Adipocyte (in vitro differentiated cells): ENCODE data around the gene RAD51C.
"Not testable (repeated sequence)": the region's sequence is repeated elsewhere in the genome, so short reads cannot be mapped to it uniquely, and the experiment has no call there.

Experiments used
- DNase-seq: peaks from one replicate; pipeline ENCODE4 v3.0.0-alpha.2; 2015; ENCODE audit warnings: low read depth
- H3K27me3 ChIP-seq: replicated peaks from 2 replicates; pipeline ENCODE4 v1.7.0; 2013; ENCODE audit warnings: mild to moderate bottlenecking, low read length, moderate library complexity; ENCODE audit not compliant: control insufficient read depth, insufficient read depth
- H3K36me3 ChIP-seq: 2 replicates; pipeline ENCODE4 v1.7.0; 2013; ENCODE audit warnings: low read length, mild to moderate bottlenecking, moderate library complexity; ENCODE audit not compliant: control insufficient read depth, insufficient read depth, severe bottlenecking
- H3K4me1 ChIP-seq: 2 replicates; pipeline ENCODE4 v1.7.0; 2013; ENCODE audit warnings: mild to moderate bottlenecking, low read length, moderate library complexity; ENCODE audit not compliant: control insufficient read depth, insufficient read depth
- H3K4me3 ChIP-seq: 2 replicates; pipeline ENCODE4 v1.7.0; 2013; ENCODE audit warnings: mild to moderate bottlenecking, low read length, moderate library complexity
- H3K9ac ChIP-seq: 2 replicates; pipeline ENCODE4 v1.7.0; 2013; ENCODE audit warnings: mild to moderate bottlenecking, low read length, moderate library complexity
- H3K9me3 ChIP-seq: 2 replicates; pipeline ENCODE4 v1.7.0; 2013; ENCODE audit warnings: mild to moderate bottlenecking, low read length, moderate library complexity; ENCODE audit not compliant: control insufficient read depth

RAD51C gene

DNA sequence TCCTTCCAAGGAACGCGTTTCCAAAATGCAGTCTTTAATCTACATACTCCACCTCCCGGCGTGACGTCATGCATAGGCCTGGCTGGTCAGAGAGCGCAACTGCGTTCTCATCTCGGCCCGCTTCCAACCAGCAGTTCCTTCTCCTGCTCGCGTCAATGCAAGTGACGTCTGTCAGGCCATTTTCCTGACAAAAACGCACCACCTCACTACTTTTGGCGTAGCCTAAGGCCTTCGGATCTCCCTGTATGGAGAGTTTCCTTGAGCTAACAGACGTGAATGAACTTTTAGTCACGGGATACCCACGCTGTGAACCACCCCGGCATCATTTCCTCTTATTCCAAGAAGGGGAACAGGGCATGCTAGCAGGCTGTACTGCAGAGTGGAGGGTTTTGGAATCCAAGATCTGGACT is 25.5 kb upstream of the RAD51C start:
- no peak overlapping the region for H3K9ac ChIP-seq
- DNase-seq: peak; percentile 75

GRCh38 chr17:58667934-58668597 is 24.3 kb upstream of the RAD51C start:
- H3K4me1 ChIP-seq: no peaks in the 10 kb centered on the region
- no peaks in the 10 kb centered on the region for H3K9me3 ChIP-seq
- no peak overlapping the region for H3K9ac ChIP-seq
- no peaks in the 10 kb centered on the region for H3K27me3 ChIP-seq
- H3K36me3 ChIP-seq: no peaks in the 10 kb centered on the region
- H3K4me3 ChIP-seq: no peak overlapping the region
- DNase-seq: no peak

More for the DNA sequence above, 25.5 kb upstream of the RAD51C start:
- Histone ChIP-seq H3K27me3 (no peaks in the 10 kb centered on the region), H3K4me1 (no peaks in the 10 kb centered on the region), H3K4me3 (no peak overlapping the region), H3K9me3 (no peaks in the 10 kb centered on the region), H3K36me3 (no peaks in the 10 kb centered on the region)

DNA sequence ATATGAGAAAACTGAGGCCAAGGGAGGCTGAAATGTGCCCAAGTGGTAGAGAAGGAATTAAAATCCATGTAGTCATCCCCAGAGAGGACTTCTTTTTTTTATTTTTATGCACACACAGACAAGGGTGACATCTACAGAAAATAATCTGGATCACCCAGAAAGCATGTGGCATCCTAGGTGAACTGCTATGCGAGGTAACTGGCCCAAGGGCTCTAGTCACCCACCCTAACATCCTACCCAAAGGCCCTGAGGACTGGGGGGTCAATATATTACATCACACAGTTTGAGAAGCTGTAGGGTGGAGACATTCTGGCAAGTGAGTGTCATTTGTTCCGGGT is 23.8 kb upstream of the RAD51C start:
- Histone ChIP-seq H3K4me3 (no peak overlapping the region), H3K27me3 (no peaks in the 10 kb centered on the region), H3K9ac (no peak overlapping the region), H3K4me1 (no peaks in the 10 kb centered on the region), H3K9me3 (no peaks in the 10 kb centered on the region), H3K36me3 (no peaks in the 10 kb centered on the region)
- DNase-seq: no peak

- no peak for DNase-seq
- H3K27me3 ChIP-seq: no peaks in the 10 kb centered on the region
- no peaks in the 10 kb centered on the region for H3K9me3 ChIP-seq
- no peaks in the 10 kb centered on the region for H3K4me1 ChIP-seq
- no peak overlapping the region for H3K4me3 ChIP-seq
- H3K36me3 ChIP-seq: no peaks in the 10 kb centered on the region
- H3K9ac ChIP-seq: no peak overlapping the region
These were observed 22.5 kb upstream of the RAD51C start for GRCh38 chr17:58669853-58670252.

DNA sequence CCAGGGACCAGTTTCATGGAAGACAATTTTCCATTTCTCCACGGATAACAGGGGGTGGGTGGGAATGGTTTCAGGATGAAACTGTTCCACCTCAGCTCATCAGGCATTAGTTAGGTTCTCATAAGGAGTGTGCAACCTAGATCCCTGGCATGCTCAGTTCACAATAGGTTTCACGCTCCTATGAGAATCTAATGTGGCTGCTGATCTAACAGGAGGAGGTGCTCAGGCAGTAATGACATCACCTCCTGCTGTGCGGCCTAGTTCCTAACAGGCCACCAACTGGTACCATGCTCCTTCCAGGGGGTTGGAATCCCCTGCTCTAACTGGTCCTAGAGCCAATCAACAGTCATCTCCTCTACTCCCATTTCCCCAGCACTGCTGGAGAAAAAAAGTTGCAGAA is 20.4 kb upstream of the RAD51C start:
- H3K9me3 ChIP-seq: no peaks in the 10 kb centered on the region
- H3K4me3 ChIP-seq: no peak overlapping the region
- H3K27me3 ChIP-seq: no peaks in the 10 kb centered on the region
- peaks cover under 1% of the 10 kb centered on the region for H3K4me1 ChIP-seq
- DNase-seq: no peak
- no peak overlapping the region for H3K9ac ChIP-seq
- H3K36me3 ChIP-seq: no peaks in the 10 kb centered on the region

- no peaks in the 10 kb centered on the region for H3K36me3 ChIP-seq
- DNase-seq: no peak
These were observed 15.1 kb upstream of the RAD51C start for GRCh38 chr17:58677194-58677880.

DNA sequence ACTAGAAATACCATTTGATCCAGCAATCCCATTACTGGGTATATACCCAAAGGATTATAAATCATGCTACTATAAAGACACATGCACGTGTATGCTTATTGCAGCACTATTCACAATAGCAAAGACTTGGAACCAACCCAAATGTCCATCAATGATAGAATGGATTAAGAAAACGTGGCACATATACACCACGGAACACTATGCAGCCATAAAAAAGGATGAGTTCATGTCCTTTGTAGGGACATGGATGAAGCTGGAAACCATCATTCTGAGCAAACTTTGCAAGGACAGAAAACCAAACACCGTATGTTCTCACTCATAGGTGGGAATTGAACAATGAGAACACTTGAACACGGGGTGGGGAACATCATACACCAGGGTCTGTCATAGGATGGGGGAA is 14.1 kb upstream of the RAD51C start:
- not testable (repeated sequence) for H3K27me3 ChIP-seq, H3K4me1 ChIP-seq, H3K36me3 ChIP-seq, H3K9ac ChIP-seq, H3K4me3 ChIP-seq, H3K9me3 ChIP-seq, DNase-seq

More at GRCh38 chr17:58677194-58677880, 15.1 kb upstream of the RAD51C start:
- H3K27me3 ChIP-seq: no peaks in the 10 kb centered on the region
- no peak overlapping the region for H3K4me3 ChIP-seq
- peaks cover 5% of the 10 kb centered on the region for H3K4me1 ChIP-seq
- no peaks in the 10 kb centered on the region for H3K9me3 ChIP-seq
- no peak overlapping the region for H3K9ac ChIP-seq

DNA sequence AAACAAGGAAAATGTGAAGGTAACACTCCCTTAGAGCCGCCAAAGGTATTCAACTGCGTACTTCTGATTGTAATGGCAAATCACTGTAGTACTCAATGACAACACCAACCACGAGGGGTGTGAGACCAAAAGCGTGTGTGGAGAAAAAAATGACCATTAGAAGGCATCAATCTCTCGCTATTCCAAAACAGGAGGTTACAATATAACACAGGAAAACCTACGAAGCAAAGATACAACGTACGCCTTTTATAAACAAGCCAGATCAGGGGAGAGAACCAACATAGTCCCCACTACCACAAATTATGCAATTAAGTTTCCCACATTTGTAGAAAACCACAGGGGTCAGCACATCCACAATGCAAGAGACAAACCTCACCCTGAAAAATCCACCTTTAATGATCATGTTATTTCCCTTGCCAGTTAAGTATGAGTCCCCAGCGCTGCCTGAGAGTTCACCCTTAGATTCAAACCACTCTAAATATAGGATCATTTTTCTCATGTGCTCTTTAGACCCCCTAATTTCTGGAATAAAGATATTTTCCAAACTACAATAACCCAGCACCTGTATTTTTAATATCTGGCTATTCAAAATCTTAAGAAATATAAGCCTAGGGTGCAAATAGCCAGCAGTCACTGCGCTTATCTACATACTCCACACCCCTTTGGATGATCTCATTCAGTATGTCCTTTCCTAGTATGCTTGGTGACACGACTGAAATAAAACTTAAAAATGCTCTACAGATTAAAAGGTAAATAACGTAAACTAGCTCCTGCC is 13.0 kb upstream of the RAD51C start:
- no peaks in the 10 kb centered on the region for H3K9me3 ChIP-seq
- DNase-seq: no peak

GRCh38 chr17:58680038-58680369 is 12.4 kb upstream of the RAD51C start:
- no peak overlapping the region for H3K4me3 ChIP-seq

More for the DNA sequence above, 13.0 kb upstream of the RAD51C start:
- Histone ChIP-seq H3K27me3 (no peaks in the 10 kb centered on the region), H3K4me1 (peaks cover 5% of the 10 kb centered on the region), H3K36me3 (no peaks in the 10 kb centered on the region), H3K4me3 (no peak overlapping the region), H3K9ac (no peak overlapping the region)

GRCh38 chr17:58684003-58684402 is 8.4 kb upstream of the RAD51C start:
- H3K9ac ChIP-seq: no peak overlapping the region
- H3K27me3 ChIP-seq: no peaks in the 10 kb centered on the region
- H3K36me3 ChIP-seq: no peaks in the 10 kb centered on the region
- H3K4me1 ChIP-seq: no peaks in the 10 kb centered on the region
- no peaks in the 10 kb centered on the region for H3K9me3 ChIP-seq
- no peak overlapping the region for H3K4me3 ChIP-seq
- no peak for DNase-seq

More at GRCh38 chr17:58680038-58680369, 12.4 kb upstream of the RAD51C start:
- Histone ChIP-seq H3K9ac (no peak overlapping the region), H3K27me3 (no peaks in the 10 kb centered on the region), H3K4me1 (peaks cover 5% of the 10 kb centered on the region), H3K9me3 (no peaks in the 10 kb centered on the region), H3K36me3 (no peaks in the 10 kb centered on the region)
- no peak for DNase-seq

- DNase-seq, H3K4me1 ChIP-seq, H3K9me3 ChIP-seq, H3K4me3 ChIP-seq, H3K36me3 ChIP-seq, H3K27me3 ChIP-seq, H3K9ac ChIP-seq: not testable (repeated sequence)
These were observed 7.9 kb upstream of the RAD51C start for GRCh38 chr17:58684462-58684861.
